Mesendoderm (in vitro differentiated cells): ENCODE results near the gene KLHL17.
"Not testable (repeated sequence)": the region's sequence is repeated elsewhere in the genome, so short reads cannot be mapped to it uniquely, and the experiment has no call there.

ENCODE experiments used
- DNase-seq: peaks from one replicate; pipeline ENCODE4 v3.0.0; 2013
- H2AK5ac ChIP-seq: 2 replicates; pipeline ENCODE4 v1.6.1; 2013; ENCODE audit warnings: low read length, inconsistent platforms
- H2BK120ac ChIP-seq: 2 replicates; pipeline ENCODE4 v1.6.1; 2013; ENCODE audit warnings: low read depth, mild to moderate bottlenecking, low read length, moderate library complexity, mixed read lengths
- H2BK15ac ChIP-seq: replicated peaks from 2 replicates; pipeline ENCODE4 v1.6.1; 2013; ENCODE audit warnings: low read depth, mild to moderate bottlenecking, moderate library complexity
- H2BK5ac ChIP-seq: 2 replicates; pipeline ENCODE4 v1.6.1; 2013; ENCODE audit warnings: low read length, inconsistent platforms
- H3K18ac ChIP-seq: 2 replicates; pipeline ENCODE4 v1.6.1; 2013; ENCODE audit warnings: mild to moderate bottlenecking, low read length, mixed read lengths
- H3K23ac ChIP-seq: one replicate; pipeline ENCODE4 v1.6.1; 2013; ENCODE audit warnings: low read length
- H3K27ac ChIP-seq: 2 replicates; pipeline ENCODE4 v1.5.1; 2013; ENCODE audit warnings: low read depth, mild to moderate bottlenecking, inconsistent platforms, low read length, moderate library complexity
- H3K27me3 ChIP-seq: 2 replicates; pipeline ENCODE4 v1.6.1; 2013; ENCODE audit warnings: low read length, control low read depth, mild to moderate bottlenecking, inconsistent platforms; ENCODE audit not compliant: insufficient read depth, poor library complexity
- H3K36me3 ChIP-seq: 2 replicates; pipeline ENCODE4 v1.6.1; 2013; ENCODE audit warnings: low read length, inconsistent platforms; ENCODE audit not compliant: control insufficient read depth, insufficient read depth
- H3K4ac ChIP-seq: one replicate; pipeline ENCODE4 v1.6.1; 2013; ENCODE audit warnings: low read depth, mild to moderate bottlenecking, low read length, moderate library complexity
- H3K4me1 ChIP-seq: 2 replicates; pipeline ENCODE4 v1.6.1; 2013; ENCODE audit warnings: low read depth, low read length, inconsistent platforms; ENCODE audit not compliant: control insufficient read depth
- H3K4me2 ChIP-seq: 2 replicates; pipeline ENCODE4 v1.6.1; 2013; ENCODE audit warnings: low read length
- H3K4me3 ChIP-seq: 2 replicates; pipeline ENCODE4 v1.5.1; 2013; ENCODE audit warnings: mild to moderate bottlenecking, low read length
- H3K56ac ChIP-seq: one replicate; pipeline ENCODE4 v1.6.1; 2013; ENCODE audit warnings: low read length
- H3K79me1 ChIP-seq: 2 replicates; pipeline ENCODE4 v1.6.1; 2013; ENCODE audit warnings: low read length, inconsistent platforms
- H3K79me2 ChIP-seq: 2 replicates; pipeline ENCODE4 v1.6.1; 2013; ENCODE audit warnings: mild to moderate bottlenecking, low read length; ENCODE audit not compliant: control insufficient read depth, insufficient read depth
- H3K9ac ChIP-seq: 2 replicates; pipeline ENCODE4 v1.6.1; 2013; ENCODE audit warnings: low read length, inconsistent platforms
- H4K5ac ChIP-seq: one replicate; pipeline ENCODE4 v1.6.1; 2013; ENCODE audit warnings: low read length
- H4K8ac ChIP-seq: one replicate; pipeline ENCODE4 v1.6.1; 2013; ENCODE audit warnings: low read depth, mild to moderate bottlenecking, control low read depth, low read length, moderate library complexity
- WGBS: extraction: QIAGEN DNeasy Blood & Tissue Kit; methylation state at CpG from one replicate; pipeline ENCODE4 v1.1.7; 2013; ENCODE audit warnings: low lambda C conversion rate, missing lambda C conversion rate; ENCODE audit not compliant: insufficient coverage; ENCODE audit errors: extremely low coverage; 5-methylcytosine and 5-hydroxymethylcytosine counted together

Gene KLHL17

DNA sequence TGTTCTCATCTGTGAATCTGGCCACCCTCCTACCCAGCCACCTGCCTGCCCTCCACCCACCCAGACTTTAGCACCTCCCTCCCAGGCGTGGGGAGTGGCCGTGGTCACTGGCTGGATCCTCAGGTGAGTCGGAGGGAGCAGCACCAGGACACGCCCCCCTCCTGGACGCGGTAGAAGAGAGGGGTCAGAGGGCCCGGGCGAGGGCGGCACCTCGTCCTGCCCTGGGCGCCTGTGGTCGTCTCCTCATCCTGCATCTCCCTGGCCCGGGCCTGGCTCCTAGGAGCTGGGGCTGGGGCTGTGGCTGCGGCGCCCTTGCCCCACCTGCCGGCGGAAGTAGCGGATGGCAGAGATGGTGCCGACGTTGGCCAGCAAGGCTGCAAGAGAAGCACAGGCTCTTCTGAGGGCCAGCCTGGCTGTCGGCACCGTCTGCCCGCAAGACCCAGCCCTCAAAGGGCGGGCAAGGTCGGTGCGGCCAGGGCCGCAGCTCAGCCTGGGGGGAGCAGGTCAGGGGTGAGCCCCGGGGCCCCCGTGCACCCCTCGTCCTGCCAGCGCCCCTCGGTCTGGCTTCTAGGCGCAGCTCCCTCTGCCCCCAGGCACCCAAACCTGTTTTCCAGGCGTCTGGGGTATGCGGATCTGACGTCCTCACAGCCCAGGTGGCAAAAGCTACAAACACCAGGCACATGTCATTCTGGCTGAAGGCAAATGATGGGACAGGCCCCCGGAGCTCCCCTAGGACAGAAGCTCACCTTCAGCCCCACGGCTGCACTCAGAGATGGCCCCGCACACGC lies 15.7 kb downstream of the KLHL17 start:
- no CpG with 5 or more reads among the region's 40 CpGs for WGBS

DNA sequence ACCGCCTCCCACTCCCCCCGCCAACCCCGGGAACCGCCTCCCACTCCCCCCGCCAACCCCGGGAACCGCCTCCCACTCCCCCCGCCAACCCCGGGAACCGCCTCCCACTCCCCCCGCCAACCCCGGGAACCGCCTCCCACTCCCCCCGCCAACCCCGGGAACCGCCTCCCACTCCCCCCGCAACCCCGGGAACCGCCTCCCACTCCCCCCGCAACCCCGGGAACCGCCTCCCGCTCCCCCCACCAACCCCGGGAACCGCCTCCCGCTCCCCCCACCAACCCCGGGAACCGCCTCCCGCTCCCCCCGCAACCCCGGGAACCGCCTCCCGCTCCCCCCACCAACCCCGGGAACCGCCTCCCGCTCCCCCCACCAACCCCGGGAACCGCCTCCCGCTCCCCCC lies 16.4 kb downstream of the KLHL17 start:
- no CpG with 5 or more reads among the region's 39 CpGs for WGBS
- not testable (repeated sequence) for H3K9ac ChIP-seq, H3K27me3 ChIP-seq

More for the DNA sequence above, 15.7 kb downstream of the KLHL17 start:
- Histone ChIP-seq H3K79me2 (no peaks in the 10 kb centered on the region), H3K79me1 (no peaks in the 10 kb centered on the region), H3K18ac (no peak overlapping the region), H3K36me3 (no peaks in the 10 kb centered on the region), H3K4me2 (peak overlapping the region; percentile 56), H3K27me3 (no peaks in the 10 kb centered on the region), H2AK5ac (no peak overlapping the region), H3K4ac (no peak overlapping the region), H2BK120ac (no peak overlapping the region), H3K4me3 (no peak overlapping the region), H2BK5ac (no peak overlapping the region), H3K27ac (no peak overlapping the region), H4K5ac (no peak overlapping the region), H4K8ac (no peak overlapping the region), H3K23ac (no peak overlapping the region), H3K9ac (no peak overlapping the region), H3K56ac (peak overlapping the region; percentile 30), H2BK15ac (no peak overlapping the region), H3K4me1 (no peaks in the 10 kb centered on the region)
- peak; percentile 89 for DNase-seq

DNA sequence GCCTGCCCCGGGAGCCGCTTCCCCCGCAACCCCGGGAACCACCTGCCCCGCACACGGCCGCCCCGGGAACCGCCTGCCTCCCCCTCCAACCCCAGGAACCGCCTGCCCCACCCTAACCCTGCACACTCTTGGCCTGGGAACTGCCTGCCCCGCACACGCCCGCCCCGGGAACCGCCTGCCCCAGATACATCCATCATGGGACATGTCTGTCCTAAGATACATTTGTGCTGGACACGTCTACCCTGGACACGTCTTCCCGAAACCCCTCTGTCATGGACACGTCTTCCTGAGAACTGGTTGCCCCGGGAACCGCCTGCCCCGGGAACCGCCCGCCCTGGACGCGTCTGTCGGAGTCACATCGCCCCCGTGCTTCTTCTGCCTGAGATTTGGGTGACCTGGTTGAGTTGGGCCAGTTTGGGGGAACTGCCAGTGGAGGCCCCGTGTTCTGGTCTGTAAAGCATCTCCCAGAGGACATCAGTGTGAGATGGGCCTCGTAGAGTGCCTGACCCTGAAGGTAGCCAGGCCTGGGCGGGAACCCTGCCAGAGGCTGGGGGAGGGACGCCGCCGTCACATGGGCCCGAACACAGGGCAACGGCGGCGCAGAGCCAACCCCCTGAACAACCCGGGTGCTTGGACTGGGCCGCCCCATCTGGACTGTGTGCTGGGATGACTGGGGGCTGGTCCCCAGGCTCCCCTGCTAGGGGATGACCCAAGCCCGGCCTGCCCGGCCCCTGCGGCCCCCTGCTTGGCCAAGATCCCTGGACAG lies 17.9 kb downstream of the KLHL17 start:
- H3K36me3 ChIP-seq = no peaks in the 10 kb centered on the region
- H2BK15ac ChIP-seq = no peak overlapping the region
- no peaks in the 10 kb centered on the region for H3K27me3 ChIP-seq
- no peak overlapping the region for H3K18ac ChIP-seq
- no peak overlapping the region for H3K27ac ChIP-seq
- H3K9ac ChIP-seq = no peak overlapping the region
- no peak overlapping the region for H3K4me3 ChIP-seq
- no peak overlapping the region for H4K5ac ChIP-seq
- no peak overlapping the region for H3K23ac ChIP-seq
- no peak overlapping the region for H3K4me2 ChIP-seq
- H3K79me2 ChIP-seq = no peaks in the 10 kb centered on the region
- no peak overlapping the region for H3K56ac ChIP-seq
- no peak overlapping the region for H2AK5ac ChIP-seq
- no peaks in the 10 kb centered on the region for H3K4me1 ChIP-seq
- no peak overlapping the region for H3K4ac ChIP-seq
- no peaks in the 10 kb centered on the region for H3K79me1 ChIP-seq
- H2BK120ac ChIP-seq = no peak overlapping the region
- H2BK5ac ChIP-seq = no peak overlapping the region
- no peak for DNase-seq
- WGBS = no CpG with 5 or more reads among the region's 44 CpGs
- H4K8ac ChIP-seq = no peak overlapping the region

More for the DNA sequence above, 16.4 kb downstream of the KLHL17 start:
- not testable (repeated sequence) for H3K4me1 ChIP-seq, H2BK15ac ChIP-seq, H4K8ac ChIP-seq, H3K79me2 ChIP-seq, H3K79me1 ChIP-seq, DNase-seq, H2BK5ac ChIP-seq, H3K27ac ChIP-seq, H3K36me3 ChIP-seq, H3K56ac ChIP-seq, H2BK120ac ChIP-seq, H3K4me3 ChIP-seq, H3K23ac ChIP-seq, H3K18ac ChIP-seq, H3K4me2 ChIP-seq, H2AK5ac ChIP-seq, H4K5ac ChIP-seq, H3K4ac ChIP-seq

DNA sequence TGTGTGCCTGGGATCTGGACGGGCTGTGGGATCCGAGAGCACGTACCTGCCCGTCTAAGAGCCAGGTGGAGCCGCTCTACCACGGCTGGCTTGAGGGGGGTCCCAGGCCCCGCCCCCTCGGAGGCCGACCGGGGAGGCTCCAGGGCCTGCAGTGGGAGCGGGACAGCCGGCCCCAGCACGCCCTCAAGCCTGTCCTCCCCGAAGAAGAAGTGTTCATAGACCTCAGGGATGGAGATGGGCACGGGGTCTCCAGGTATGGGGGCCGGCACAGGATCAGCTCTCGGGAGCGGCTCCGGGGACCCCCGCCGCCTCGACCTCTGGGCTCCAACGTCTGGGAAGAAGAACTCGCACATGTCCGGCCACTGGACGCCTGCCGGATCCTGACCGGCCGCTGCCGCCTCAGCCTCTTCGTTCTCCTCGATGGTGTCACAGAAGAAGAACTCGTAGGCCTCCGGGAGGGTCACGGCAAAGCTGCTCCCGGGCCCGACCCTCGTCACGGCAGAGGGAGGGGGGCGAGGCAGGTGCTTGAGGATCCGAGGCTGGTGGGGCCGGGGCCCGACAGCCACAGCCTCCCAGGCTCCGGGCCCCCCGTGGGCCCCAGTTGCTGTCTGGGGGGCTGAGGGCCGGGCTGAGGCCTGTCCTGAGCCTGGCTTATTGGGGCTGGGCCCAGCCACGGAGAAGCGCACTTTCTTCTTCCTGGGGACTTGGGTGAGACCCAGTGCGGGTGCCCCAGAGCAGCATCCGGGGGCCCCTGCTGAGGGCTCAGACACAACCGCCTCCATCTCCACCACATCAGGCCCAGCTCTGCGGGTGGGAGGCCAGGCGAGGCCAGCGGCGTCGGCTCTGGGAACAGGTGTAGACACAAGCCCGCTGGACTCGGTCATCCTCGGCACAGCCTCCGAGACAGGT lies 18.7 kb downstream of the KLHL17 start:
- H3K36me3 ChIP-seq = no peaks in the 10 kb centered on the region
- no peak overlapping the region for H2BK120ac ChIP-seq
- H3K27ac ChIP-seq = no peak overlapping the region
- no peak for DNase-seq
- H2BK5ac ChIP-seq = no peak overlapping the region
- no peak overlapping the region for H4K8ac ChIP-seq
- H2AK5ac ChIP-seq = no peak overlapping the region
- no peaks in the 10 kb centered on the region for H3K79me2 ChIP-seq
- H3K4me3 ChIP-seq = no peak overlapping the region
- no peak overlapping the region for H3K18ac ChIP-seq
- H3K27me3 ChIP-seq = no peaks in the 10 kb centered on the region
- WGBS = no CpG with 5 or more reads among the region's 60 CpGs
- no peaks in the 10 kb centered on the region for H3K4me1 ChIP-seq
- H3K4me2 ChIP-seq = no peak overlapping the region
- H3K9ac ChIP-seq = no peak overlapping the region
- H3K79me1 ChIP-seq = no peaks in the 10 kb centered on the region
- H4K5ac ChIP-seq = no peak overlapping the region
- no peak overlapping the region for H3K56ac ChIP-seq
- H2BK15ac ChIP-seq = no peak overlapping the region
- H3K4ac ChIP-seq = no peak overlapping the region
- H3K23ac ChIP-seq = no peak overlapping the region

DNA sequence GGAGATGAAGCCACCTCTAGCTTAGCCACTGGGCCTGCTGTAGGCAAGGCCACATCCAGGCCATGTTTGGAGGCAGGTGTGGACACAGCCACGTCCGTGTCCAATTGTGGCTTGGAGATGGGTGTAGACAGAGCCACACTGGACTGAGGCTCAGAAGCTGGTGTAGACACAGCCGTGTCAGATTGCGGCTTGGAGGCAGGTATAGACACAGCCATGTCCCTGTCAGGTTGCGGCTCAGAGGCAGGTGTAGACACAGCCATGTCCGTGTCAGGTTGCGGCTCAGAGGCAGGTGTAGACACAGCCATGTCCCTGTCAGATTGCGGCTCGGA lies 19.3 kb downstream of the KLHL17 start:
- Histone ChIP-seq H3K4me1 (no peaks in the 10 kb centered on the region), H3K79me1 (no peaks in the 10 kb centered on the region), H3K56ac (no peak overlapping the region), H3K9ac (no peak overlapping the region), H3K27ac (no peak overlapping the region), H3K4me2 (no peak overlapping the region), H3K23ac (no peak overlapping the region), H3K27me3 (no peaks in the 10 kb centered on the region), H4K5ac (no peak overlapping the region), H3K18ac (no peak overlapping the region), H4K8ac (no peak overlapping the region), H3K4me3 (no peak overlapping the region), H3K36me3 (no peaks in the 10 kb centered on the region), H2BK15ac (no peak overlapping the region), H2AK5ac (no peak overlapping the region), H3K79me2 (no peaks in the 10 kb centered on the region), H3K4ac (no peak overlapping the region), H2BK5ac (no peak overlapping the region), H2BK120ac (no peak overlapping the region)
- WGBS = no CpG with 5 or more reads among the region's 9 CpGs
- DNase-seq = no peak
